Activated CD8-positive, alpha-beta memory T cell treated with anti-CD3 and anti-CD28 coated beads, Interleukin-2, amount 50 U/mL, for 24 hours (primary cell): ENCODE data around the gene ACSBG1.
A peak's percentile ranks its signal among the peaks of the same experiment; 100 is the strongest.
"Not testable (repeated sequence)": the region's sequence is repeated elsewhere in the genome, so short reads cannot be mapped to it uniquely, and the experiment has no call there.

Experiments
- DNase-seq: peaks from one replicate; pipeline ENCODE4 v3.0.0-alpha.2; 2020; ENCODE audit errors: extremely low read depth

The ACSBG1 gene

DNA sequence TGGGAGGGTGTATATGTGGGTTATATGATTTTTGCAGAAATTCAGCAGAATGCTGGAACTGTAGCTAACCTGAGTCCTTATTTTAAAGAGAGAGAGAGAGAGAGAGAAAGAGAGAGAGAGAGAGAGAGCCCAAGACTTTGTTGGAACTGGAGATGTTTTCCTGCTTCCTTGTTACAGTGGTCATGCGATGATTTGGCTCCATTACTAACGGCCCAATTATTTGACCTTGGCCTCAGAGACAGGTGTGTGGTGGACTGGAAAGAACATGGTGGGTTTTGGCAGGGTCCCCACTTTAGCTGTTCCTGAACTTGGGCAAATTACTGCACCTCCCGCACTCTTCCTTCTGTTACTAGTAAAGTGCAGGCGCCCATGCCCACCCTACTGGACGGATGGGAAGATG, 14.8 kb upstream of the ACSBG1 start:
- DNase-seq, result no peak

DNA sequence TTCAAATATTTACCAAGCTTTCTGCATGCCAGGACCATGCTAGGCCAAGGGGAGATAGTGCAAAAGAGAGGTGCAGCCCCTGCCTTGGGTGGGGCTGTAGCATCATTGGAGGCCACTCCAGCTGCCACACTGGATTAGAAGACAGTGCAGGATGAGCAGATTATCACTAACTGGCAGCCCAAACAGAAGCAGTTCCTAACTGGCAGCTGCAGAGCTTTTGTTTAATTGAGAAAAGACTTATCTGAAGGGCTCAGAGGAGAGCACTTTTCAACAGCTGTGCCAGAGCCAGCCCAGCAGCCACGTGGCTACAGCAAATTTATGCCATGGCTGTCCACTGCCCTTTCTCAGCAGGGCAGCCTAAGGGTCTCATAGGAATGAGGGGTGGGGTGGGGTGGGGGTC, 13.5 kb upstream of the ACSBG1 start:
- no peak for DNase-seq

DNA sequence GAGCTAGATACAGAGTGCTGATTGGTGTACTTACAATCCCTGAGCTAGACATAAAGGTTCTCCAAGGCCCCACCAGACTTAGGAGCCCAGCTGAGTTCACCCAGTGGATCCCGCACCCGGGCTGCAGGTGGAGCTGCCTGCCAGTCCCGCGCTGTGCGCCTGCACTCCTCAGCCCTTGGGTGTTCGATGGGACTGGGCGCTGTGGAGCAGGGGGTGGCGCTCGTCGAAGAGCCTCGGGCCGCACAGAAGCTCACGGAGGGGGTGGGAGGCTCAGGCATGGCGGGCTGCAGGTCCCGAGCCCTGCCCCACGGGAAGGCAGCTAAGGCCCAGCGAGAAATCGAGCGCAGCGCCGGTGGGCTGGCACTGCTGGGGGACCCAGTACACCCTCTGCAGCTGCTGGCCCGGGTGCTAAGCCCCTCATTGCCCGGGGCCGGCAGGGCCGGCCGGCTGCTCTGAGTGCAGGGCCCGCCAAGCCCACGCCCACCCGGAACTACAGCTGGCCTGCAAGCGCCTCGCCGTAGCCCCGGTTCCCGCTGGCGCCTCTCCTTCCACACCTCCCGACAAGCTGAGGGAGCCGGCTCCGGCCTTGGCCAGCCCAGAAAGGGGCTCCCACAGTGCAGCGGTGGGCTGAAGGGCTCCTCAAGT, 11.7 kb upstream of the ACSBG1 start:
- not testable (repeated sequence) for DNase-seq

DNA sequence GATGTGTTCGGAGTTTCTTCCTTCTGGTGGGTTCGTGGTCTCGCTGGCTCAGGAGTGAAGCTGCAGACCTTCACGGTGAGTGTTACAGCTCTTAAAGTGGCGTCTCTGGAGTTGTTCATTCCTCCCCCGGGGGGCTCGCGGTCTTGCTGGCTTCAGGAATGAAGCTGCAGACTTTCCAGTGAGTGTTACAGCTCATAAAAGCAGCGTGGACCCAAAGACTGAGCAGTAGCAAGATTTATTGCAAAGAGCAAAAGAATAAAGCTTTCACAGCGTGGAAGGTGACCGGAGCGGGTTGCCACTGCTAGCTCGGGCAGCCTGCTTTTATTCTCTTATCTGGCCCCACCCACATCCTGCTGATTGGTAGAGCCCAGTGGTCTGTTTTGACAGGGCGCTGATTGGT, 11.0 kb upstream of the ACSBG1 start:
- not testable (repeated sequence) for DNase-seq

DNA sequence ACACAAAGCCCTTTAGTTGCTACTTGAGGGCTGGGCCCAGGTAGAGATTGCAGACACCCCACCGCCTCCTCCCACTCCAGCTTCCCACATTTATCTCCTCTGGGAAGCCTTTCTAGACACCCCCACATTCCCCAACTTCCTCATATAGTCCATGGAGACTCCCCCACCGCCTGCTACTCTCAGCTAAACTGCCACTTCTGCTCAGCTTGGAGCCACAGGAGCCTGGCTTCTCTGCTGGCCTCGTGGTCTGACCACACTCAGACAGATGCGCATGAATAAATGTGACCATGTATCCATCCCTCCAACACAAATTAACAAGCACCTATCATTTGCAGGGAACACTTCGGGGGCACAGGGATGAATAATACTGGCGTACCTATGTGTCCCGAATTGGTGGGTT, 10.5 kb upstream of the ACSBG1 start:
- DNase-seq, result no peak

DNA sequence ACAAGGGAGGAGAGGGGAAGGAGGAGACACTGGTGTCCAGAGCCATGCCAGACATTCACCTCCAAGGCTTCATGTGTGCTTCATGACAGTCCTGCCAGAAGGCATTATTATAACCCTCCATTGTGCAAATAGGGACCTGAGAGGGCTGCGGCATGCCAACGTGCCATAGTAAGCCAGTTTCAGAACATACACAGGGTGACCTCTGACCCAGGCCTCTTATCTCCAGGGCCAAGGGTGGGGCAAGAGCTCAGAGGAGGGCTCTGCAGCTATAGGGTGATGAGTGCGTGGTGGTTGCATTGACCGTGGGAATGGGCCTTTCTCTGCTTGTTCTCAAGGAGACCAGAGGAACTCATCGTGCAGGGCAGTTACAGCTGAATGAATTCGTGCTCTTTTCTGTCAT, 9.7 kb upstream of the ACSBG1 start:
- no peak for DNase-seq

DNA sequence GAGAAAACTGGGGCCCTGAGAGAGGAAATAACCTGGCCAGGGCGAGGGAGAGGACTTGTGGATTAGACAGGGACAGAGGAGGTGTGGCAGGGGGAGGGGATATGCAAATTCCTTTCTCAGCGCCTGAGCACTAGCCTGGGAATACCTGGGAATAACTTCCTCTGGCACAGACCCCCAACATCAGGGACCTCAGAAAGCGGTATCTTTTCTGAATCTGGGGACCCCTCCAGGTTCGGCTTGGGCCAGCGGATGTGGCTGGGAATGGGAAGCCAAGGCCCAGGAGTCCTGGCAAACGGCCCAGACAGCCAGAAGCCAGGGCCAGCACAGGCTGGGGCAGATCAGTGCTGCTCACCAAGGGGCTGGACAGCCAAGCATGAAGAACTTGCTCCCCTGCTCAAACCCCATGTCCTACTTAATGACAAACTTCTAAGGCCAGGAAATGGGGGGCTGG, 9.2 kb upstream of the ACSBG1 start:
- DNase-seq, result no peak

DNA sequence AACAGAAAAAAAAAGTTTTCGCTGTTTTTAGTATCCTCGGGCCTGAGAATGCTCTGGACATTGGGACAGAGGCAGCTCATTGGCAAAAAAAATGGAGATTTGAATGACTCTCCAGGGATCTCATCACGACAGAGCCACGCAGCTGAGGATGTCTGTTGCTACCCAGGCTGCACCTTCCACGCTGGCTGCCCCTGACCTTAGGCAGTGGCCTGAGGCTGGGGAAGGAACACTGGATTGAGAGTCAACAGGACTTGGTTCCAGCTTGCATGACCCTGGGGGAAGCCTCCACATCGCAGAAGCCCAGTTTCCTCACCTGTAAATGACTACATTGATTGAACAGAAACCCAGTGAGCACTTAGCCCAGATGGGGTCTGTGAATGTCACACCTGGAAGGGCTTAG, 8.7 kb upstream of the ACSBG1 start:
- no peak for DNase-seq

DNA sequence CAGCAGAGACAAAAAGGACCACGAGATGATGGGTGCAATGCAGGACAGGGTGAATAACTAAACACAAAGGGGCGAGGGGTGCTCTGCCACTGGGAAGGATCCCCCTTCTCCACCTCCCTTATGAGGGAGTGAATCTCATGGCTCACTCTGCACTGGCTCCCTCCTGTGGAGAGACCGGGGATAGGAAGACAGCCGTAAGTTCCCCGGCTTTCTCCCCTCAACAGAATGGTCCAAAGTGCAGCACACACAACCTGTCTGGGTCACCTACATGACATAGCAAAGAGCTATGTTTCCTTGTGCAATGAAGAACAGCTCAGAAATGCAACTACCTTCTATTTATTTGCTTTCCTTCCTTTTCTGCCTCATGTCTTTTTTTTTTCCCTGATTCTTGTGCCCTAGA, 7.8 kb upstream of the ACSBG1 start:
- no peak for DNase-seq

DNA sequence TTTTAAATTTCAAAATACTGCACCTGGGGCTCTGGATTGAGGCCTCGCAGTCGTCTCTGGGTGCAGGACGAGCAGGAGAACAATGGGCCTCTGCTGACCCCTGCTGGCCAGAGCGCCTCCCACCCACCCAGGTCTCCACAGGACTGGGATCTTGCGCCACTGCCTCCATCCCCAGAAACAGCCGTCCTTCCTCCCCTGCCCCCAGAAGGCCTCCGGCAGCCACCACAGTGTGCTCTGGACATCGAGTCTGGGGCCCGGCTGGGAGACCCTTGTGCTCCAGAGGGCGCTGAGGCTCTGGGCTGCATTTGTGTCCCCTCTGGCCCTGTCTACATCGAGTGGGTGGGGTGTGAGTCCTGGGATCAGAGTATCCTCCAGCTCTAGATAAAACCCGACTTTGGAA, 6.7 kb upstream of the ACSBG1 start:
- DNase-seq, result peak; percentile 62

DNA sequence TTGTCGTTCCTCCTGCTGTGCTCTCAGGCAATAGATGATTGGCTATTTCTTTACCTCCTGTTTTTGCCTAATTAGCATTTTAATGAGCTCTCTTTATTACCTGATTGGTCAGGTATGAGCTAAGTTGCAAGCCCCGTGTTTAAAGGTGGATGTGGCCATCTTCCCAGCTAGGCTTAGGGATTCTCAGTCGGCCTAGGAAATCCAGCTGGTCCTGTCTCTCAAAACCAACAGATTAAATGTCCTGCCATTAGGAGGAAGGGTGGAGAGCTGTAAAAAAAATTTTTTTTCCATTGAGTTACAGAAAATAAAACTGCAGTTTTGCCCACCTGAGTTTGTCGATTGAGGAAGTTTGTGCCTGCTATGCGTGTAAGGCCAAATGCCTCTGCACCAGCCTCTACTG, 5.4 kb upstream of the ACSBG1 start:
- DNase-seq, result no peak

DNA sequence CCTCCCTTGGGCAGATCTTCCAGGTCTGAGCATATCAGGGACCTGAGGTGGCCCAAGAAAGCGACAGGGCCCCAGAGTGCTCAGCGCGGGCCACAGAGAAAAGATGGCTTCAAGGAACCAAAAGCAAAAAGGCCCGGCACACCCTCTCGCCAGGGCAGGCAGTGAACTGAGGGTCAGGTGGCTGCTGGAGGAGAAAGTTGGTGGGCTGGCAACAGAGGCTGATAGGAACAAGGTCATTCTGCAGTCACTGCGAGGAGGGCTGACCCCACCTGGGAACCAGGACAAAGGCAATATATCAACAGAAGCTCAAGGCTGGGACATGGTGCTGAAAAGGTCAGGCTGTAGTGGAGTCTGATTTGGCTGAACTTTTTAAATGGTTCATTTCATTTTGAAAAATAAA, 2.8 kb upstream of the ACSBG1 start:
- DNase-seq, result no peak

DNA sequence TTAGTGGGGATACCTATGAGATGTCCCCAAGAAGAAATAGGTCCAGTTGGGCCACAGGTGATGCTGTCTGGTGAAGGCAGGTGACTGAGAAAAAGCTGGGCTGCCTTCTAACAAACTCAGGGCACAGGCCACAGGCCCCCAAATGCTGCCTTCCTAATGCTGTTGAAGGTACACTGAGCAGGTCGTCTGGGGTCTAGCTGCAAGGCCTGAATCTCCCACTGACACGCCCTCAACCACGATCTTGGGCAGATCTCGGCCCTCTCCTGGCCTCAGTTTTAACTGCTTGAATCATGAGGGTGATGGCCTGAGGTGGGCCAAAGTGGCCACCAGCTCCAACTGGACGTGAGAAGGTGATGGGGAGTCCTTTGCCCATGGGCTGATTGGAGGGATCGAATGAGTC, 2.1 kb upstream of the ACSBG1 start:
- no peak for DNase-seq

DNA sequence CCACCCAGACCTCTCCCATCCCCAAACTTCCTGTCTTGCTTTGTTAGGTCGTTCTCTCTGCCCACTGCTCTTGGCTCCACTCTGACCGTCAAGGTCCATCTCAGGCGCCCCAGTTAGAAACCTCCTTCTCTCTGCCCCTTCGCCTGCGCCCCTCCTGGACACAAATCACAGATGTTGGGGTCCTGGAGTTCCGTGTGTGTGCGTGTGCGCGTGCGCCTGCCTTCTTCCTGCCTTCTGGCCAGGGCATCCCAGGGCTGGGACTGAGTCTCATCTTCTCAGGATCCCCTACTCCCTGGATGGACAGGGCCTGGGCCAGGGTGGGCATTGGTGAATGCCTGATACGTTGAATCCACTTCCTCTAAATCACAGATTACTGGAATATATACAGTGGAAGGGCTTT, 869 bp downstream of the ACSBG1 start:
- no peak for DNase-seq

DNA sequence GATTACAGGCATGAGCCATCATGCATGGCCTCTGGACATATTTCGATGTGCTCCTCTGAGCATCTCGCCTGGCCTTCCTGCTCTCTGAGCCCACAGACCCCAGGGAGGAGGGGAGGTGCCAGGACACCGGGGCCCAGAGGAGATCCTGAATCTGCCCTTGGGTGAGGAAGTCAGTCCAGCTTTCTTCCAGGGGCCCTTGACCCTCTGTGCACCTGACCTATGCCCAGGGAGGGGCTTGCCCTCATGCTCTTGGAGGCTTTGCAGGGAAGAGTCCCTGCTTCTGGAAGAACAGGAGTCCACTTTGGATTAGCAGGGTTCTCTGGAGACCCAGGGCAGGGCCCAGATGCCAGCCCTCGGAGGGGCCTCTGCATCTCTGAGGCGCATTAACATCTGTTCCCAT, 1.4 kb downstream of the ACSBG1 start:
- DNase-seq, result no peak

DNA sequence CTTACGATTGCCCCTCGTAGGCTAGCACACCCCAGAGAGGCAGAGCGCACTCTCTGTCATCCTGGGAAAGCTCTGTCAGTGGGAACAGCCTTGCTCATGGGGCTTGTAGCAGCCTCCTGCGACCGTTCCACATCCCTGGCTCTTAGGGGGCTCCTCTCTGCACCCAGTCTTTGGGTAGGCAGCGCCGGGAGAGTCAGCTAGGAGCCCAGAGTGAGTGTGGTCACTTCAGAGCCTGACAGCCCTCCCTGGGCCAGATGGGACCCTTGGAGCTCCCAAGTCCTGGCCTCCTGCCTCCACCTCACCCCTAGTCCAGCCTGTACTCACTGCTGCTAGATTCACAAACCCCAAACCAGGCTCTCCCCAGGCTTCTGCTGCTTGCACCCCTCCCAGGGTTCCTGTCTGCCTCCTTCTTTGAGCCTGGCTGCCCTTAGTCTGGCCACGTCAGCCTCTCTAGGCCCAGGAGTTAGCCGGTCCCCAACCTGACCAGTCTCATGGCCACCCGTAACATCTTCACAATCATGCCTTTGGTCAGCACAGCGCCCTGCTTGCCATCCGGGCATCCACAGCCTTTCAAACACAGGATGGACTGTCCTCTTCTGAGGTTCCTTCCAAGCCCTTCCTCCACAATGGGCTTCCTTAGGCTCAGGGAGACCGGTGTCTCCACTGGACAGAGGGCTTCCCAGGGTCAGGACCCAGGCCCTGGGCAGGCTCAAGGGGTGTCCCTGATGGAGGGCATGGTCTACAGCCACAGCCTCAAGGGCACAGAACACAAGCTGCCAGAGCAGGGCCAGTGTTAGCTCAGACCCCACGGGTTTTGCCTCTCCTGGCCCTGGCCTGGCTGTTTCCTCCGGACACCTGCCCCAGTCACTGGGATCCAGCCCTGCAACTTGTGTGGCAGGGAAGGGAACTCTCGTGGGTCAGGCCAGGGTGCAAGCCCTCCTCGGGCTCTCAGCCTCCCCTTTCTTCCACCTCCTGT, 4.6 kb downstream of the ACSBG1 start:
- no peak for DNase-seq

DNA sequence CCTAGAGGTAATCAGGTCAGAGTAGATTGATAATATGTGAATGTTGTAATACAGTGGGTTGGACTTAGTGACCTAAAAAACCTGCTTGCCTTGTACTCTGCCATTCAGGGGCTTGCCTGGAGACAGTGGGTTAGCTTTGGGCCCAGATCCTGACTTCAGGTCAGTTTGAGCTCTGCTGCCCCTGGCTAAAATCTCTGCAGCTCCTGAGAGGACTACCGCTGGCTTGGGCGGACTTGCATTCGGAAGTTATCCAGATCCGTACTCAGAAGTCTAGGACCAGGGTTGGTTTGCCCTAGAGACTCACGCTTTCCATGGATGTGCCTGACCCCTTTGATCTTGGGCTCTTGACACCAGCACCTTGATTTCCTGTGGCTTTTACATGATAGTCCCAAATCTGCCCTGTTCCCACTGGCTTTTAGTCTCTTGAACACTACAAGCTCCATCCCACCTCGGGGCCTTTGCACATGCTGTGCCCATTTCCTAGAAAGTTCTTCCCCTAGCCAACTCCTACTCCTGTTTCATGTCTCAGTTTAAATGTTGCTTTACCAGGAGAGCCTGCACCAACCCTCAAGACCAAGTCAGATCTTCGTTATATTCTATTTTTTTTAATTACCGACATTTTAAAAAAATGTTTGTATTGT, 5.9 kb downstream of the ACSBG1 start:
- DNase-seq, result no peak

DNA sequence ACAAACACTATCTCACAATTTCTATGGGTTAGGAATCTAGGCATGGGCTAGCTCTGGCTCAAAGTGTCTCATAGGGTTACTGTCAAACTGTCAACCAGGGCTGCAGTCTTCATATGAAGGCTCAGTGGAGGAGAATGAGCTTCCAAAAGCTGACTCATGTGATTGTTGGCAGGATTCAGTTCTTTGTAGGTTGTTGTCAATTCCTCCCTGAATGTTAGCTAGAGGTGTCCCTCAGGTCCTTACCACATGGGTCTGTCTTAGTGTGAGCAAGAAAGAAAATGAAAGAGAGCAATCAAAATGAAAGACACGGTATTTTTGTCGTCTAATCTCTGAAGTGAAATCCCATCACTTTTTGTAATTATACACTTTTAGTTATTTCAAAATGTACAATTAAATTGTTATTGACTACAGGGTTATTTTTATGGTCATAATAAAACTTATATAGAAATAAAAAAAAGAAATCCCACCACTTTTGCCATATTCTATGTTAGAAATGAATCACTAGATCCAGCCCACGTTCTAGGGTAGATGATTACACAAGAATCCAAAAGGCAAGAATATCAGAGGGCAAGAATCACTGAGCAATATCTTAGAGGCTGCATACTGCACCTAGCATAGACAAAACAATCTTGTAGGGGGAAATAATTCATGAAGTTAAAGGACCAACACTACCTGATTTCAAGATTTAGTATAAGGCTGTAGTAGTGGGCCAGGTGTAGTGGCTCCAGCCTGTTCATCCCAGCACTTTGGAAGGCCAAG, 8.4 kb downstream of the ACSBG1 start:
- no peak for DNase-seq

DNA sequence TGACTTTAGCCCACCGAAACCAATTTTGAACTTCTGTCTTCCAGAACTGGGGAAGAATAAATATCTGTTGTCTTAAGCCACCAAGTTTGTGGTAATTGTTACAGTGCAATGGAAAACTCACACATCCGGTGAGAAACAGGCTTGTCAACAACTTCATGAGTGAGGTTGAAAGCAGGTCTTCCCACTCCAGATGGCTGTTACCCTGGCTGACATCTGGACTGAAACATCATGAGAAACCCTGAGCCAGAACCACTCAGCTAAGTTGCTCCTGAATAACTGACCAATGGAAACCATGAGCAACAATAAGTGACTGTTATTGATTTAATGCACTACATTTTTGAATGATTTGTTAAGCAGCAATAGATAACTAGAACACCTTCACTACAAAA, 10.3 kb downstream of the ACSBG1 start:
- no peak for DNase-seq

DNA sequence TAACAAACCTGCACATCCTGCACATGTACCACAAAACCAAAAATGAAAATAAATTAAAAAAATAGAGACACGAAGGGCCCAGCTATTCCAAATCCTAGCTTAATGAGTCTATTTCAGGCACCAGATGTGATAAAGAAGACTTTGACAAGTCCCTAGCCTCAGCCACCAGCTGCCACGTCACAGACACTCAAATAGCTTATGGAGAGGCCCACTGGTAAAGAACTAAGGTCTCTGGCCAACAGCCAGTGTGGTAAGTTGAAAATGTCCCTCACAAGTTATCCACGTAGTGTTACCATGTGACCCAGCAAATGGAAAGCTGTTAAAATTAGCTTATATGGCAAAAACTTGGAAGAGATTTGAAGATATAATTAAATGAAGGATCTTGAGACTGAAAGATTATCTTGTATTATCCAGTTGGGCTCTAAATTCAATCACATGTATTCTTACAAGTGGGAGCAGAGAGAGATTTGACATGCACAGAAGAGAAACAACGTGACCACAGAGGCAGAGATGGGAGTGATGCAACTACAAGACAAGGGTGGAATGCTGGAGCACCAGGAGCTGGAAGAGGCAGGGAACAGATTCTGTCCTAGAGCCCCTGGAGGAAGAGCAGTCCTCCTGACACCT, 10.9 kb downstream of the ACSBG1 start:
- no peak for DNase-seq

DNA sequence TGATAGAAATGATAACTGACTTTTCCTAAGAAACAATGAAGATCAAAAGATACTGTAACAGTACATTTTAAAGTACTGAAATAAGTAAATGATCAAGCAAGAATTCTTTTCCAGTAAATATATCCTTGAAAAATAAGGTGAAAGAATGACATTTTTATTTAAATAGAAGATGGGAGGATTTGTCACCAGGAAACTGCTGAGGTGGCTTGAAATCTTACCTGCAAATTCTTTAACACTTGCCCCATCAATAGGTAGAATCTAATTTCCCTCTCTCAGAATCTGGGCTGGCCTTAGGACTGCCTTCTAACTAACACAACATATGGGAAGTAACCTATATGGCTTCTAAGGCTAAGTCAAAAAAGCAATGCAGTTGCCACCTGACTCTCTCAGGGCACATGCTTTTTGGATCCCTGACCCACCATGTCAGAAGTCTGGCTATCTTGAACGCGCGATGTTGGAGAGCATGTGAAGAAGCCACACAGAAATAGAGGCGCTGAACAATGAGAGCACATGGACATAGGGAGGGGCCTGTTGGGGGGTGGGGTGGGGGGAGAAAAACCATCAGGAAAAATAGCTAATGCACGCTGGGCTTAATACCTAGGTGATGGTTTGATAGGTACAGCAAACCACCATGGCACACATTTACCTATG, 11.5 kb downstream of the ACSBG1 start:
- no peak for DNase-seq
